CD4-positive, alpha-beta T cell (primary cell): ENCODE data around the gene ENTR1. TPM values are rescaled to one million over a fixed set of nuclear protein-coding genes. Genes with fewer than 3 reads are reported as not detected.

Experiments
- ATAC-seq: fragments of 200-7000 bp; cut with Tn5 transposase; one replicate; pipeline ENCODE4 v1.10.0; 2022; ENCODE audit warnings: mild to moderate bottlenecking; ENCODE audit not compliant: poor library complexity
- CTCF ChIA-PET: fragments of 350-600 bp; sonication (Branson Sonifier 250); formaldehyde crosslinking; loops from one replicate; lab custom pipeline; 2021; ENCODE audit warnings: antibody characterized with exemption, inconsistent platforms; lab: Charles Lee
- POLR2A ChIA-PET: fragments of 350-600 bp; sonication (Branson Sonifier 250); formaldehyde crosslinking; loops from one replicate; lab custom pipeline; 2021; ENCODE audit warnings: antibody characterized with exemption, inconsistent platforms; lab: Charles Lee
- DNase-seq, 14 experiments: peaks; one replicate each; pipeline ENCODE4 v3.0.0-alpha.2; 2013 to 2020; ENCODE audit warnings: mixed read lengths in 2 of 14
- H3K27ac ChIP-seq, 2 donors: one replicate each; pipeline versions ENCODE4 v1.5.1 to v1.7.0; 2013; ENCODE audit warnings: low read length in 2 of 2, low read depth in 1 of 2, mild to moderate bottlenecking in 1 of 2
- H3K27me3 ChIP-seq, 2 experiments: 1 replicate in 1 of 2; 2 replicates in 1 of 2; pipeline versions ENCODE4 v1.6.1 to v1.7.0; 2013; ENCODE audit warnings: low read length in 2 of 2, control low read depth in 1 of 2, mild to moderate bottlenecking in 1 of 2, moderate library complexity in 1 of 2; ENCODE audit not compliant: insufficient read depth in 2 of 2, control insufficient read depth in 1 of 2
- H3K36me3 ChIP-seq: one replicate; pipeline ENCODE4 v1.6.1; 2013; ENCODE audit warnings: low read length, control low read depth; ENCODE audit not compliant: insufficient read depth
- H3K4me1 ChIP-seq: one replicate; pipeline ENCODE4 v1.6.1; 2013; ENCODE audit warnings: low read length, control low read depth; ENCODE audit not compliant: insufficient read depth
- H3K4me3 ChIP-seq: one replicate; pipeline ENCODE4 v1.5.1; 2013; ENCODE audit warnings: mild to moderate bottlenecking, low read length, moderate library complexity
- H3K9me3 ChIP-seq, 2 experiments: 1 replicate in 1 of 2; 2 replicates in 1 of 2; pipeline versions ENCODE4 v1.6.1 to v1.7.0; 2013; ENCODE audit warnings: low read length in 2 of 2, mild to moderate bottlenecking in 2 of 2, control low read depth in 1 of 2, moderate library complexity in 1 of 2; ENCODE audit not compliant: control insufficient read depth in 1 of 2, insufficient read depth in 1 of 2
- H3K27ac Mint-ChIP-seq: one replicate; pipeline ENCODE4 v1.8.0; 2020; ENCODE audit warnings: mixed read lengths
- H3K27me3 Mint-ChIP-seq: one replicate; pipeline ENCODE4 v1.8.0; 2021; ENCODE audit warnings: mixed read lengths
- H3K36me3 Mint-ChIP-seq: one replicate; pipeline ENCODE4 v1.8.0; 2021; ENCODE audit warnings: low read depth, mixed read lengths
- H3K4me1 Mint-ChIP-seq: one replicate; pipeline ENCODE4 v1.8.0; 2021; ENCODE audit warnings: low read depth, mixed read lengths
- H3K4me3 Mint-ChIP-seq: one replicate; pipeline ENCODE4 v1.8.0; 2020; ENCODE audit warnings: mild to moderate bottlenecking, mixed read lengths
- H3K9me3 Mint-ChIP-seq: one replicate; pipeline ENCODE4 v1.8.0; 2020; ENCODE audit warnings: mixed read lengths
- CTCF ChIP-seq: fragments of 200-600 bp; IDR thresholded peaks from one replicate; pipeline ENCODE4 v1.8.0; 2022; ENCODE audit warnings: antibody characterized with exemption, mild to moderate bottlenecking
- intact Hi-C, 2 experiments: fragments of 100-400 bp; cut with DNase I in 1 of 2; cut with micrococcal nuclease in 1 of 2; formaldehyde crosslinking; loops; one replicate each; pipeline versions ENCODE4 v1.15.1 to v1.9.0; 2023 to 2025; cut with DNase I, micrococcal nuclease
- total RNA-seq, 174 experiments: library from RNA in 2 of 174; stranded (reverse) in 2 of 174; gene quantifications; one replicate each; pipeline ENCODE4 v1.2.3 and lab custom pipeline; 2021 to 2026

Gene ENTR1
- total RNA-seq, 2 experiments from 2014 or later = 37.7 to 43.2 TPM

DNA sequence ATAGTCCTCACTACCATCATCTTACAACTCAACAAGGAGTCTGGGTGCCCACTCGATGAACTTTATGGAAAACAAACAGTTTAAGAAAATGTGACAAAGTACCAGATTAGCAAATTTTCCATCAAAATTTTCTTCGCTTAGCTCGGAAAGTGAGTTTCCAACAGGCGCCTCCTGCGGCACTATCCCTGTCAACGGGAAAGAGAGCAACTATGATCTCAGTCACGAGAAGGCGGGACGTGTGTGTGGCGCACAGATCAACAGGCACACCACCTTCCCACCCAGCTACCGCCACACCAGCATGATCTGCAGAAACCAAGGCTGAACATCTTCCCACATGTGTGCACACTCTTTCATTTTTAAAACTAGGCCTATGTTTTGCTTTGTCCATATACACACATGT, 42.9 kb upstream of the ENTR1 start:
- Histone ChIP-seq H3K9me3 (no peaks in the 10 kb centered on the region), H3K36me3 (peaks cover 88% of the 10 kb centered on the region), H3K4me3 (no peak overlapping the region), H3K4me1 (no peaks in the 10 kb centered on the region), H3K27ac (no peak overlapping the region), H3K27me3 (no peaks in the 10 kb centered on the region)
- ChIA-PET CTCF (no interaction called here), POLR2A (no interaction called here)
- H3K9me3 Mint-ChIP-seq = no peaks in the 10 kb centered on the region
- no peaks in the 10 kb centered on the region for H3K27me3 Mint-ChIP-seq
- no peak for TF ChIP-seq CTCF
- ATAC-seq (no peak), DNase-seq (no peak)
- H3K4me3 Mint-ChIP-seq = no peak overlapping the region
- no peak overlapping the region for H3K27ac Mint-ChIP-seq
- peaks cover 87% of the 10 kb centered on the region for H3K36me3 Mint-ChIP-seq
- H3K4me1 Mint-ChIP-seq = no peaks in the 10 kb centered on the region
- intact Hi-C loops = no loop called here

DNA sequence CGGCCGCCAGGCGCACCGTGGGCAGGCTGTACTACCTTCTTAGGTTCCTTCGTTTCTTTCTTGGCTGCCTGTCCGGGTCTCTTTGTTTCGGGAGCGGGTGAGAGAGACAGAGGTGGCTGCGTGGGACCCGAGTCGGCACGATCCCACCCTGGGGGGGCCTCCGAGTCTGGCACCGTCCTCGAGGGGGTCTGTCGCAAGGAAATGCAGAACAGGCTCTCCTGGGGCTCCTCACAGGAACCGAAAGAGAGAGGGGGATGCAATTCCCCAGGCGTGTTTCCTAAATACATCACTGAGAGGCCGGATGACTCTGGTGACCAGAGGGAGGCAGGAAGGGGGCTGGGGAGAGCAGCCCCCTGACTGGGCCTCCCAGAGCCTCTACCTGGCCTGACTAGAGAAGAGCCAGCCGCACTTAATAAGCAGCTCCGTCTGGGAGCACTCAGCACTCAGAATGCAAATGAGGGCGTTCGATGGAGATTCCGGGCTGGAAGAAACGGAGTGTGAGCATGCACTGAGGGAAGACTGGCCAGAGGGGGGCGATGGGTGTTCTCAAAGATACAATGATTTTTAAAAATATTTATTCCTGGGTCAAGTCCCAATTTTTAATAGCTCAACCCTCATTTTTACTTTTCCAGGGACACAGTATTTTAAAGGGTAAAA, 40.9 kb upstream of the ENTR1 start:
- no peaks in the 10 kb centered on the region for H3K4me1 Mint-ChIP-seq
- no peak overlapping the region for H3K27ac Mint-ChIP-seq
- DNase-seq = no peak

GRCh38 chr9:136448655-136449054, 38.2 kb upstream of the ENTR1 start:
- Histone ChIP-seq H3K27ac (no peak overlapping the region), H3K9me3 (no peaks in the 10 kb centered on the region), H3K27me3 (no peaks in the 10 kb centered on the region), H3K36me3 (peaks cover 86% of the 10 kb centered on the region), H3K4me1 (no peaks in the 10 kb centered on the region), H3K4me3 (no peak overlapping the region)
- Mint-ChIP-seq H3K4me1 (no peaks in the 10 kb centered on the region), H3K27me3 (no peaks in the 10 kb centered on the region), H3K27ac (no peak overlapping the region), H3K9me3 (no peaks in the 10 kb centered on the region), H3K36me3 (peaks cover 86% of the 10 kb centered on the region), H3K4me3 (no peak overlapping the region)
- CTCF ChIA-PET = no interaction called here
- POLR2A ChIA-PET = no interaction called here
- no peak for TF ChIP-seq CTCF
- intact Hi-C loops = no loop called here
- DNase-seq (no peak), ATAC-seq (no peak)

More for the DNA sequence above, 40.9 kb upstream of the ENTR1 start:
- Mint-ChIP-seq H3K9me3 (no peaks in the 10 kb centered on the region), H3K4me3 (no peak overlapping the region), H3K27me3 (no peaks in the 10 kb centered on the region), H3K36me3 (peaks cover 87% of the 10 kb centered on the region)
- CTCF ChIA-PET = no interaction called here
- no peak for TF ChIP-seq CTCF
- no peak for ATAC-seq
- POLR2A ChIA-PET = no interaction called here
- intact Hi-C loops = no loop called here
- Histone ChIP-seq H3K4me1 (no peaks in the 10 kb centered on the region), H3K27me3 (no peaks in the 10 kb centered on the region), H3K36me3 (peaks cover 89% of the 10 kb centered on the region), H3K9me3 (no peaks in the 10 kb centered on the region), H3K4me3 (no peak overlapping the region), H3K27ac (no peak overlapping the region)
